ENCODE measurements around the gene CTDSPL.

CTDSPL gene

DNA sequence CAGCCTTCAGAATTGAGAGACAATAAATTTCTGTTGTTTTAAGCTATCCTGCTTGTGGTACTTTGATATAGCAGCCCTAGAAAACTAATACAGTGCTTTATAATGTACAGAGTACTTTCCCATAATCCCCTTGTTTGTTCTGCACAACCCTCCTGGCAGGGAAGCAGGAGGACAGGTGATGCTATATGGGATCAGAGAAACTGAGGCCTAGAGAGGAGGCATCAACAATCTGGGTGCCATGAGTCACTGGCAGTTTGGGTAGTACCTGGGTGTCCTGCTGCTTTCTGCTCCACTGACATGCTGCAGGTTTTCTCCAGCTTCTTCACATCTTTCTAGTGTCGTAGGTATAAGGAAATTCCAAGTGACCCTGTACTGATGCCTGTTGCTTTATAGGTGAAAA, 55.0 kb downstream of the CTDSPL start:
- DNase-seq (ENCODE audit: low spot score): no peak

DNA sequence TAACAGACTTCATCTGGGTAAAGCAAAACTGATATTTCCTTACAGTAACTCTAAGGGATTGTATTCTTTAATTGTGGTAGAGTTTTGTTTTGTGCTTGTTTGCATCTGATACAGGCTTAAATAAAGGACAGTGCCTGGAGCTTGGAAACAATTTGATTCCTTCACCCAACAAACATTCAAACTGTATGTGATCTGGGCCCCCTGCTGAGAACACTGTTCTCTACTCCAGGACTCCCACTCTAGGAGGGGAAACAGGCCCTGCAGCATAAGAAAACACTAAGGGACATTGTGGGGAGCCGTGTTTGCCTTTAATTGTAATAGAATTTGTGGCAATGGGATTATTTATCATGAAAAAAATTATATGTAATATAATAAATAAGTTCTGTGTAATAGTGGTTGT, 56.9 kb downstream of the CTDSPL start:
- DNase-seq (ENCODE audit: low spot score): no peak

DNA sequence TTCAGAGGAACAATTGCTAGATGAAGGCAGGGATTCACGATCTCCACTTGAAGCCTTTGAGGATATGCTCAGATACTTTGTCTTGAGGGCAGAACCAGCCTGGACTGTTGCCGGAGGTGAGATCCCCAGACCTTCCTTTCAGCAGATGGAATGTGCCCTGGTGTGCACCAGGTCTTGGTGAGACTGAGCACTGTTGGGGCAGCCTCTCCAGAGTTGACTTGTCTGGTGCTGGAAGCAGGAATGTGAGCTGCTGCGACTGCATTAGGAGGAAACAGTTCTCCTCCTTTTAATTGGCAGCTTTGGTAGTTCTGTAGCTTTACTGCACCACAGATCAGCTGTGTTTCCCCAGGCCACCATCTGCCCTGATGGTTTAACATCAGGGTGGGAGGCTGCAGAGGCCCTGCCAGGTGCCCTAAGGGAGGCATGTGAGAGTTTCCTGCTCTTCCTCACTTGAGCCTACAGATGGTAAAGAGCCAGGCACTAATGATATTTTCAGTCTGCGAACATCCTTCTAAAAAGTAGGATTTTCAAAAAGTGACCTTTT, 58.5 kb downstream of the CTDSPL start:
- DNase-seq (ENCODE audit: low spot score): no peak

DNA sequence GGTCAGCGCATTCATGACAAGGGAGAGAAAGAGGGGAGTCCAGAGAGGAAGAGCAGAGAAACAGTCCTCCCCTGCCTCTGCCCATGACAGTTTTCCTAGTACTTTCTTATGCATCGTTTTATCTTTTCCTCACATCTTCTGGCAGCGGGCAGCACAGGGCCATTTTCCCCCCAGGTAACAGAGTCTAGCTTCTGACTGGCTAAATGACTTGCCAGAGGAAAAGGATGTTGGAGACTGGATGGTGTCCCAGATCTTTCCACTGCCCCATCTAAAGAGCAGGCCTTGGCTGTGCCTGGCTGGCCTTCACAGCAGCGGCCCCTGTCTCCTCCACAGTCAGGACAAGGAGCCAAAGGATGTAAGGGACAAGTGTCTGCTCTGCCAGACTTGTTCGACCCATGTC, 59.3 kb downstream of the CTDSPL start:
- DNase-seq (ENCODE audit: low spot score): no peak

DNA sequence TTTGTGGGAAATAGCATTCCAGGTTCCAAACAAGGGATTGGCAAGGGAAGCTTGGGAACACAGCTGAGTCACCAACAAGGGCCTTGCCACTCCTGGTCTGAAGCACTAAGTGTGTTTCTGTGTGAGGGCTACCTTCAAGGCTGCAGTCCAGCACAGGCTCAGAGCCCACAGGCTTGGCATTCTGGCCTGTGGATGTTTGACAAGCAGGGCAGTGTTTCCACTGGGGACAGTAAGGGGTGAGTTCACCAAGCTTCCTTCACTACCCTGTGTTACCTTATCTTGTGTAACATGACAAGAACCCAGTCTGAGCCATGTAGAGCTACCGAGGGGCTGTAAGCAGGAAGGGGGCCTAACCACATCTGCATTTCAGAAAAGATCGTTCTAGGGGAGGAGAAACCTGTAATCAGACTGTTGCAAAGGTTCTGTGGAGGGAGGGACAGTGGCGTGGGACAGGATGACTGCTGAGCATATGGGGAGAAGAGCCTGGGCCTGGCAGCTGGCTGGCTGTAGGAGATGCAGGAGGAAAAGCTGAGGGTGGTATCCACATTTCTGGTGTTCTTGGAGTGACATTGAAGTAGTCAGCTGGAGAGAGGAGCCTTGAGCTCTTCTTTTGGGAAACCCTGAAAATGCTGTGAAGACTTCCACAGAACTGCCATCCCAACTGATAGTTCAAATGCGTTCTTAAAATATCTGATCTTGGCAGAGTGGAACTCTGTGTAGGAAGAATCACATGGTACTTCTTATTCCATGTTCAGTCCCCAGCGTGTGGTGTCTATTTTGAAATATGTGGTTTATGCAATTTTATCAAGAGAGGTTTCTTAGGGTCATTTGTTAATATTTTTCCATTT, 61.3 kb downstream of the CTDSPL start:
- no peak for DNase-seq (ENCODE audit: low spot score)

DNA sequence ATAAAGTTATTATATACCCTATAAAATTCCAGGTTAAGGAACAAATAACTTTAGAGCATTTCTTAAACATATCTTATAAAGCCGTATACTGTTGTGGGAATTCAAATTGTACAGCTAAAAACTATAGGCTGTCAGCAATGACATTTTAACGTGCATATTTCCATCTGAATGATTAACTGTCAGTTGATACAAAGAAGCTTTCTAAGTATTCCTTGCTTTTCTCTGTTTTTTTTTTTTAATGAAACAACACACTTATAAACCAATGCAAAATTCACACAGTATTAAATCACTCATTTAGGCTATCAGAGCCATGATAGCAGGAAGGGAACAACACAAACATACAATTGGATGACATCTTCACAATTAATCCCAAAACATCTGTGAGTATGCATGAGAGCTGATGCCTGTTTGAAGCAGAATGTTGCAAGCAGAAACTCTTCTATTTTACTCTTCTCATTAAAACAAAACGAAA, 61.9 kb downstream of the CTDSPL start:
- no peak for DNase-seq (ENCODE audit: low spot score)

DNA sequence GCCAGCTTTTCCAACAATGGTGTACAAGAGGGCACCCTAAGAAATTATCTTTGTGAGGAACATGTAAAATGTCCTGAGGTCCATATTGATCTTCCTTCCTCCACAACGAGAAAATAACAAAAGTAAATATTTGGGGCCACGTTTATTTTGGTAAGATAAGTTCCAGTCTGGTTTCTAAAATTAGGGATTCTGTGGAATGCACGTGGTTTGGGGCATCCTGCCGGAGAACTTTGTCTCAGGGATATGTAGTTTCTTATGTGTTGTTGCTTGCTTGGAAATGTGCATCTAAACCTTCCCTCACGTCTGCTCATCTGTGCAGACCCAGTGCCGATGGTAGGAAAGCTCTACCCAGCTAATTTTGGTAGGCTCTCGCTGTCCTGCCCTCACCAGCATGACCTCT, 62.8 kb downstream of the CTDSPL start:
- DNase-seq (ENCODE audit: low spot score): no peak

DNA sequence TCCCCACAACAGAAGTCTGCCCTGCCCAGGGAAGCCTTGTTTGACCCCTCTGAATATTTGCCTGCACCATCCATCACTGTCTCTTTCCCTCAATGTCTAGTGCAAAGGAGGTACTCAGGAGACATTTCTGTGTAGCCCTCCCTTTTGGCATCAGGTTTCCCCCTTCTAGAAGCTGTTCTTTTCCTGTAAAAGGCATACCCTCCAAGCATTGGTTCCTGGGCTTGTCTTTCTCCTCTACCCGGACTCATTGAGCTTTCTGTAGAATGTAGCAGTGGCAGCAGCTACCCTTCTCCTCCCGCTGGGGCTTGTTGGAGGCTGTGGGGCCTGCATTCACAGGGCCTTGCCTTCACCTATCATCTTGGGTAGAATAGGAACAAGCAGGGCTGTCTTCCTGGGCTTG, 63.5 kb downstream of the CTDSPL start:
- no peak for DNase-seq (ENCODE audit: low spot score)

DNA sequence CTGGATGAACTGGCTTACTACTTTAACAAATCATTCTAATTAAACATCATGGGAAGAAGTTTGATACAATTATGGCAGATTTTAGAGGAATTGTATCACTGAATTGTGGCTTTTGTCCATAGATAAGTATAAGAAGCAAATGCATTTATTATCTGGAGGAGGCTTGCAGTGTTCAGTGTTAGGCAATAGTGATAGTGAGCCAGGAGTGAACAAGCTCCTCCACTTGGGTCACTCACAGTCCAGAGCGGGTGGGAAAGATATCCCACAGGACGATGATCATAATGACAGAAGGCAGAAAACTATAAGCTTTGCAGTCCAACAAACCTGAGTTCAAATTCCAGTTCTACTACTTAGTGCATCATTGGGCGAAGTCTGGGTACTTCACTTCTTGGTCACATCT, 64.9 kb downstream of the CTDSPL start:
- no peak for DNase-seq (ENCODE audit: low spot score)

DNA sequence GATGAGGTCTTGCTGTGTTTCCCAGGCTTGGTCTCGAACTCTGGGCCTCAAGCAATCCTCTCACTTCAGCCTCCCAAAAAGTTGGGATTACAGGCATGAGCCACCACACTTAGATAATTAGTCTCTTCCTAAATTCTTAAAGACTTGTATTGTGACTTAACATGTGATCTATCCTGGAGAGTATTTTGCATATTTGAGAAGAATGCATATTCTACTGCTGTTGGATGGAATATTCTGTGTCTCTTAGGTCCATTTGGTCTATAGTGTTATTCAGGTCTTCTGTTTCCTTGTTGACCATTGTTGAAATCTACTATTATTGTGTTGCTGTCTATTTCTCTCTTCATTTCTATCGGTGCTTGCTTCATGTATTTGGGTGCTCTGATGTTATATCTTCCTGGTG, 68.8 kb downstream of the CTDSPL start:
- DNase-seq (ENCODE audit: low spot score): no peak

DNA sequence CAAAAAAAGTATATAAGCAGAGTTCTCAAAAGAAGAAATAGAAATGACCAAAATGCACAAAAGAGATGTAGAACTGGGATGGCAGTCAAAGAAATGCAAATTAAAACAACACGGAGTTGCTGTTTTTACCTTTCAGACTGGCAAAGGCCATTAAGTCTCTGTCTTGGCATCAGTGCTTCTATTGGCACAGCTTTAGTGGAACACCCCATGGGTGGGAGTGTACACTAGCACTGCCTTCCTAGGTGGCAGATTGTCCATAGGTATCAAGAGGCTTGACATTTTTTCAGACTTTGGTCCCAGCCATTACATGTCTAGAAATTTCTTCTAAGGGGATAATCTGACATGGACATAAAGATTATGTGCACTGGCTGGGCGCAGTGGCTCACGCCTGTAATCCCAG, 70.8 kb downstream of the CTDSPL start:
- DNase-seq (ENCODE audit: low spot score): no peak

DNA sequence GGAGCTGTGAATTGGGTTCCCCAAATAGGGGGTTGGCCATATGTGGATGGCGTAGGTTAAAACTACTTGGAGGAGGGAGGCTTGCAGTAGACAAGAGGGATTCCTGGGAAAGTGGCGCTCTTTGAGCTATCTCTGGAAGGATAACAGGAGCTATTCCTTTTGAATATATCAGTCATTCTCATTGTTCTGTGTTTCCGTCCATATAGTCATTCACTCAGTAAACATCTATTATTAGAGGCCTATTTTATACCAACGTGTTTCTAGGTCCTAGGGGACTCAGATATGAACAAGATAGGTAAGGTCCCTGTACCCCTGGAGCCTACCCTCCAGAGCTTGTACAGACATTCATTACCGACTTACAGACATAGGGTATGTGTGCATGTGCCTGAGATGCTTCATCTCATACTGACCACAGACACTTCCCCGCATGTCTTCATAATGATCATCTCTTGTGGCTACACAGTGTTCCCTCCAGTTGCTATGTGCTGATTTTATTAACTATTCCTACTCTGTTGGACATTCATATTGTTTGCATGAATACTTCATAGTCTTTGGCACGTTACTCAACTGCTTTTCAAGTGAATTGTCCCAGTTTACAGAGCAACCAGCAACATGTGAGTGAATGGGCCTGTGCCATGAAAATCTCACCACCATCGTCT, 73.1 kb downstream of the CTDSPL start:
- no peak for DNase-seq (ENCODE audit: low spot score)

DNA sequence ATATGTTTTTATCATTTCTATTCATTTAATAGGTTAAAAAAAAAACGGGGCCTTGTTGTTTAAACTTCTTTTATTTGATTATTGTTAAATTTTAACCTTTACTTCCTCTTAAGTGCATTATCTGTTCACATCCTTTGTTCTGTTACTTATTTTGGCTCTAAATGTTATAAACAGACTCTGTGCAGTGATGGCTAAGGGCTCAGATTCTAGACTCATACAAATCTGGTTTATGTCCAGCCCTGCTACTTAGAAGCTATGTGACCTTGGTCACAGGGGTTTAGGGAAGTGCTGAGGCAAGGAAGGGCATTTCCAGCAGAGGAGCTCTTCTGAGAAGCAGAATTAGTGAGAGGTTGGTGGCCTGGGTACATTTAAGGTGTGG, 73.6 kb downstream of the CTDSPL start:
- DNase-seq (ENCODE audit: low spot score): no peak

DNA sequence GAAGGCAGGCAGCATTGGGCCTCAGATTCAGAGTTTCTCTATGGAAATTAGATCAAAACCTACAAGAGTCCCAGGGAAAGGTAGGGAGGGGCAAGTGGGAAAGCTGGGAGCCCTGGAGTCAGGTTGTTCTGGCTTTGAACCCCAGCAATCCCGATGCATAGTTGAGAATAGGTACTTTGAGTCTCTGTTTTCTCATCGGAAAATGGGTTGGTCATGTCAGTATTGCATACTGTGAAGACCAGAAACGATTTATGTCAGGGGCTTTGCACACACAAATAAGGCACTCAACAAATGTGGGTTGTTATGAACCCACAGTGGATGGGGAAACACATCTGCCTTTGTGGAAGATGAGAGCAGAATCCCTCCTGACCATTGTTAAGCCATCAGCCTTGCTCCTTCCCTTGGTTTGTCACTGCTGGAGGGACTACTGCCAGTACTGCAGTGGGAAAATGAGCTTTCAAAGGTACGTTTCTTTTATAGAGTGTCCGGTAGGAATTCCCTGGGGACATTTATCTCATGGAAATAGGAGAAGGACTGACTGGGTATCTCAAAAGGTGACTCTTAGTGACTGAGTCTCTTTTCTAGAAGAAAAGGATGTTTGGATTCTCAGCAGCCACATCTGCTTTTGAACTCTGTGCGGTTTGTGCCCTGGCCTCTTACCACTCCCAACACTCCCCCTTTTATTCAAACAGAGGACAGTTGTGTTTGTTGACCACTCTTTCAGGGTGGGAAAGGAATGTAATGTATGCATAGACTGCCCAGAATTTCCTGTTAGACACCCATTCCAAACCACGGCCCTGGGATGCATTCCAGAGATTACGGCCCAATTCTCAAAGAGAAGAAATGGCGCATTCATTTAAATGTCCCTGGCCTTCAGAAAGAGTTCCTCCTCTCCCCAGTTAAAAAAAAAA, 74.3 kb downstream of the CTDSPL start:
- peak; percentile 10 for DNase-seq (ENCODE audit: low spot score)

DNA sequence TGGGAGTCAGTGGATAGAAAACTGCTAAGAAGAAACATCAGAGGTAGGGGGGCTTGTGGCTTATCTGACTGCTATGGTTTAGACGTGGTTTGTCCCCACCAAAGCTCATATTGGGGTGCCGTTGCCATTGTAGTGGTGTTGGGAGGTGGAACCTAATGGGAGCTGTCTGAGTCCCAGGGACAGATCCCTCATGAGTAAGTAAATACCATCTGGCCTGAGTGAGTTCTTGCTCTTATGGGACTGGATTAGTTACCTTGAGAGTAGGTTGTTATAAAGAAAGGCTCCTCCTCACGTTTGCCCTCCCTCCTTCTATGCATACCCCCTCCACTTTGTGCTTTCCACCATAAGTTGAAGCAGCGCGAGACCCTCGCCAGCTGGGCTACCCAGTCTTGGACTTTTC, 75.5 kb downstream of the CTDSPL start:
- no peak for DNase-seq (ENCODE audit: low spot score)

DNA sequence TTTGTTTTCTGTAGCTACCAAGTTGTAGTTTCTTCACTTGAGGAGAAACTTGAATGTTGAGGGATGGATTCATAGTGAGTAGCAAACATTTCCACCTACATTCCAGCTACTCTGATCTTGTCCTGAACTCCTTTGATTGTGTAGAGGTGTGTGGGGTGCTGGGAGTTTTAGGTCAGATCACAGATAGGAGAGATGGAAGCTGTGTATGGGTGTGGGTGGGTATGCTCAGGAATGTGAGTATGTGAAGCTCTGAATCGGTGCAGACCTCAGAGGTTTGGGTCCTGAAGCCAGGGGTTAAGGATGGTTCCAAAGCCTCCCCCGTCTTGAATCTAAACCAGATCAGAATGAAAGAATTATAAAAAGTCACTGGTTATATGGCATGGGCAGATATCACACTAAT, 76.3 kb downstream of the CTDSPL start:
- no peak for DNase-seq (ENCODE audit: low spot score)

DNA sequence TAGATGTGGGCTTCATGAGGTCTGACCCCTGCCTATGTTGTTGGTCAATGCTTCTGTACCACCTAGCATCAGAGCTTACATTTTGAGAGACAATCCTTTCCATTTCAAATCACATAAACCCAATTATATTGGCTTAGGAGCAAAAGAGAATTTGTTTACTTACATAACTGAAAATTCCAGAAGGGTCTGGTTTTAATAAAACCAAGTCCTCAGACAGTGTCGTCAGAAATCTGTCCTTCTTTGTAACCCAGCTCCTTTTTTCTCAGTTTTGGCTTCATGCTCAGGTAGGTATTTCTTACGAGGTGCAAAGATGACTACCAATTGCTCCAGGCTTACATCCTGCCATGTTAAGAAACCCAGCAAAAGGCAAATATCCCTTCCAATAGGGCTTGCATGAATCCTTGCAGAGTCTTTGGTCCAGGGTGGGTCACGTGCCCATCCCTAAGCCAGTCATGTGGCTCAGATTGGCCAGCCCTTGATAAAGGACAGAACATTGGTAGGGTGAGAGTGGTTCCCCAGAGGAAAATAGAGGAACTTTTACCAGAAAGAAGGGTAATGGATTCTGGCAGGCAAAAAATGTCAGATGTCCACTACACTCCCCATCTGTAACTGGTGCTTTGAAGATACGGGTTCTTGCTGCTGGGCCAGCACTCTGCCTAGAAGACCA, 78.7 kb downstream of the CTDSPL start:
- DNase-seq (ENCODE audit: low spot score): no peak

DNA sequence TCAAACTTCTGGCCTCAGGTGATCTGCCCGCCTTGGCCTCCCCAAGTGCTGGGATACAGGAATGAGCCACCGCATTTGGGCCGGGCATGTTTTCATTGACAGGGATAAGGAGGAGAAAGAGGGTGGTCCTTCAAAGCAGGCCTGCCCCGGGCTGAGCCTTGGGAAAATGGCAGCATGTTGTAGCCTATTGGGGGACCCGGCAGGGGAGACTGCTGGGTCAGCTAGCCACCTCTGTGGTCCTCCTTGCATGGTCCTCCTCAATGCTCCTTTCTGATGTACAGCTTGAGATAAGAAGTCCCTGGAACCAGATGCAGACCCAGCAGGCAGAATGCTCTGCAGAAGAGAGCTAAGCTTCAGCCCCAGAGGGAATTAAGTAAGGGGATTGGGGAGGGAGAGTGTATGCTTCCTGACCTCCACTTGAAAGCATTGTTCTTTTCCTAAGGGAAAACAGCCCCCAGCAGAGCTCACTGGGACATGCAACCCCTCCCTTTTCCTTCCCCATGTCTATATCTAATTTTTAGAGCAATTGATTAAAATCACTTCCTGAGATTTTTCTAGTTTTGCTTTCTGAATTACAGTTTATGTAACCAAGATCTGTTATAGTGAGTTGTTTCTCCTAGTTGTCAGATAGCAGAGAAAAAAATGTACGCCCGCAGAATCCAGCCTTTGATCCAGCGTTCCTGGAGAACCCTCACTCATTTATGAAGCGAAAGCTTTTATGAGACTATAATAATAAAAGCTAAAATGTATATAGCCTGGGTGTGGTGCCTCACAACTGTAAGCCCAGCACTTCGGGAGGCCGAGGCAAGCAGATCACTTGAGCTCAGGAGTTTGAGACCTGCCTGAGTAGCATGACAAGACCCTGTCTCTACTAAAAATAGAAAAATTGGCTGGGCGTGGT, 80.2 kb downstream of the CTDSPL start:
- DNase-seq (ENCODE audit: low spot score): no peak

DNA sequence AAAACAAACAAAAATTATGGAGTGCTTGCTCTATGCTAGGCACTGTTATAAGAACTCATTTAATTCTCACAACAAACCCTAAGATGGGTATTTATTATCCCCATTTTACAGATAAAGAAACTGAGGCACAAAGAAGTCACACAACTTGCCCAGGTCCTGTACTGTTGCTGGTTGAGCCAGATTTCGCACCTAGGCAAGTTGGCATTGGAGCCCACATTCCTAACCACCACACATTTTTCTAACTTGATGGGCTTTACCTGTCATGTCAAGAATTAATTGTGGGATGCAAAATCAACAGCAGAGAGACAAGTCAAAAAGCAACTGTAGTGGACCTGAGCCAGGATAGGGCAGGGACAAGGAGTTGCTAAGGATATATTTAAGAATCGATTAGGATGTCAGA, 81.0 kb downstream of the CTDSPL start:
- DNase-seq (ENCODE audit: low spot score): no peak

DNA sequence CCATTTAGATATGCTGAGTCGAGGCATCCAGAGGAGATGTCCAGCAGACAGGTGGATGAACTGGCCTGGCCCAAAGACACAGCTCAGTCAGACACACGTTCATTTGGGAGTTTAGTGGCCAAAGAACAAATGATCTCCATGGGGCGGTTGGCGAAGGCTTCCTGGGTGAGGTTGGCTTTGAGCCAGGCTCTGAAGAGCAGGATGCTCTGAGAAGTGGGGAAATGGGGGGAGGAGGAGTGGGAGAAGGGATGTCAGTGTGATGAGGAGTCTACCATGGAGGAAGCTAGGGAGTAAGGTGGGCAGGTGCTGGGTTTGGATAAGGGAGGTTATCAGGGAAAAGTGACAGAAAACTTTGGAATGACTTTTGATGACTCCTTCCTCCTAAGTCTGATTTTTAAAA, 81.4 kb downstream of the CTDSPL start:
- DNase-seq (ENCODE audit: low spot score): no peak

Data from kidney capillary endothelial cell (primary cell).